Measurements from ENCODE around the gene ZNF775.

DNA sequence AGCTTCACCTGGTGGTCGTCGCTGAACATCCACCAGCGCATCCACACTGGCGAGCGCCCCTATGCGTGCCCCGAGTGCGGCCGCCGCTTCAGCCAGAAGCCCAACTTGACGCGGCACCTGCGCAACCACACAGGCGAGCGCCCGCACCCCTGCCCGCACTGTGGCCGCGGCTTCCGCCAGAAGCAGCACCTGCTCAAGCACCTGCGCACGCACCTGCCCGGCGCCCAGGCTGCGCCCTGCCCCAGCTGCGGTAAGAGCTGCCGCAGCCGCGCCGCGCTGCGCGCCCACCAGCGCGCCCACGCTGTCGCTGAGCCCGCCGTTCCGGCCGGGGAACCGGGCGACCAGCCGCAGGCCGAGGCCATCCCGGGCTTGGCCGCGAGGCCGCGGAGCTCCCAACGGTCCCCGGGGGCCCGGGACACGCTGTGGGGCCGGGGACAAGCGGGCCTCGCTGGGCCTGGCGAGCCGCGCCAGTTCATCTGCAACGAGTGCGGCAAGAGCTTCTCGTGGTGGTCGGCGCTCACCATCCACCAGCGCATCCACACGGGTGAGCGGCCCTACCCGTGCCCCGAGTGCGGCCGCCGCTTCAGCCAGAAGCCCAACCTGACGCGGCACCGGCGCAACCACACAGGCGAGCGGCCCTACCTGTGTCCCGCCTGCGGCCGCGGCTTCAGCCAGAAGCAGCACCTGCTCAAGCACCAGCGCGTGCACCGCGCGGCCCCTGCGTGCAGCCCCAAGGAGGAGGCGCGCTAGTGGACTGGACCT lies 18.4 kb downstream of the ZNF775 start:
- TF ChIP-seq EZH2phosphoT487 (IDR thresholded peaks at IDR 0.05; ENCODE audit: insufficient read depth, low read depth) (no peak), EZH2 (IDR thresholded peaks at IDR 0.05; ENCODE audit: insufficient read depth, poor library complexity, severe bottlenecking) (no peak)
